Measurements from ENCODE around the gene GSK3A. TPM values are rescaled to one million over a fixed set of nuclear protein-coding genes. Genes with fewer than 3 reads are reported as not detected.
A peak's percentile ranks its signal among the peaks of the same experiment; 100 is the strongest.

GSK3A gene
- total and polyA plus RNA-seq, 2 of the 8 experiments (the other 6 are each of a cell fraction or from before 2014, with no cell fraction given): 55.3 to 84.0 TPM

- Histone ChIP-seq H2BK15ac (ENCODE audit: low read length) (peak overlapping the region; percentile 100), H3K9ac (replicated peaks in 1 of 4; ENCODE audit: extremely low read depth in 1 of 4, low read depth in 3 of 4, low read length in 3 of 4) (no peak overlapping the region), H3K9me3 (ENCODE audit: insufficient read depth in 2 of 2, low read depth in 1 of 2, low read length in 1 of 2) (no peaks in the 10 kb centered on the region), H2BK120ac (replicated peaks; ENCODE audit: low read depth, low read length) (no peak overlapping the region), H3K4me2 (ENCODE audit: insufficient read depth in 1 of 2, low read depth in 2 of 2, low read length in 2 of 2) (peak overlapping the region; percentile 80 to 96), H3K18ac (ENCODE audit: extremely low read depth, low read length) (peak overlapping the region; percentile 65), H3K23ac (ENCODE audit: insufficient read length) (no peak overlapping the region), H2AK5ac (ENCODE audit: low read depth, low read length) (peak overlapping the region; percentile 93; the same call in 1 of the 2 replicates), H3K4me3 (ENCODE audit: extremely low read depth in 1 of 4, insufficient read depth in 2 of 4, low read depth in 3 of 4, low read length in 4 of 4) (peak overlapping the region in 2 of 4 experiments; percentile 47 to 57; a peak in 4 of 8 replicates), H3K27me3 (replicated peaks in 1 of 4; ENCODE audit: control insufficient read depth in 3 of 4, extremely low read depth in 1 of 4, insufficient read depth in 3 of 4, low read length in 3 of 4) (no peaks in the 10 kb centered on the region), H4K20me1 (replicated peaks in 1 of 2; ENCODE audit: control insufficient read depth in 1 of 2, insufficient read depth in 2 of 2, low read length in 2 of 2) (peaks cover 3 to 17% of the 10 kb centered on the region in 2 experiments), H2BK12ac (ENCODE audit: low read depth, low read length) (peak overlapping the region; percentile 98), H2AFZ (ENCODE audit: low read length) (no peak overlapping the region), H2BK20ac (ENCODE audit: low read length) (peak overlapping the region; percentile 92), H4K5ac (ENCODE audit: insufficient read length, low read depth, low read length) (no peak overlapping the region), H3K79me2 (ENCODE audit: control insufficient read depth in 1 of 2, insufficient read depth in 2 of 2, low read length in 2 of 2) (peaks cover 0 to 22% of the 10 kb centered on the region in 2 experiments; a peak in 2 of 4 replicates), H3K4me1 (replicated peaks in 1 of 4; ENCODE audit: control insufficient read depth in 3 of 4, insufficient read depth in 4 of 4, low read length in 3 of 4) (peaks cover 9 to 45% (median 29%) of the 10 kb centered on the region in 4 experiments), H3K36me3 (ENCODE audit: control insufficient read depth in 2 of 4, insufficient read depth in 4 of 4, low read length in 3 of 4) (peaks cover 3 to 11% (median 8%) of the 10 kb centered on the region in 4 experiments; a peak in 6 of 8 replicates), H4K91ac (replicated peaks; ENCODE audit: insufficient read length, low read length) (peak overlapping the region; percentile 93), H3K56ac (replicated peaks; ENCODE audit: insufficient read length, low read depth, low read length) (no peak overlapping the region), H4K8ac (ENCODE audit: extremely low read depth, insufficient read depth, low read length) (no peak overlapping the region), H3K27ac (ENCODE audit: low read depth, low read length) (no peak overlapping the region), H3K4ac (replicated peaks; ENCODE audit: insufficient read length, low read depth, low read length) (peak overlapping the region; percentile 88), H2BK5ac (ENCODE audit: low read depth, low read length) (peak overlapping the region; percentile 98; the same call in 1 of the 2 replicates), H3K23me2 (ENCODE audit: low read depth, low read length) (peaks cover 30% of the 10 kb centered on the region), H3K14ac (ENCODE audit: insufficient read length) (no peak overlapping the region), H3K79me1 (ENCODE audit: low read depth, low read length) (peaks cover 21% of the 10 kb centered on the region)
- 62% methylated on average over 3 of the region's 4 CpGs; no CpG with 5 or more reads in 1 of the 2 experiments for WGBS, 2 experiments (ENCODE audit: extremely low coverage in 1 of 2, insufficient coverage in 1 of 2, insufficient read length in 1 of 2, insufficient replicate concordance in 2 of 2, low coverage in 1 of 2, low lambda C conversion rate in 2 of 2, missing lambda C conversion rate in 1 of 2)
- POLR2A ChIA-PET (ENCODE audit: partially characterized antibody): interaction anchor here (1.0 to 6.5 kb wide), 10 partner anchors 9 to 206 kb away, joined by 3 to 68 read pairs (median 8); partner anchors contain the start of genes CIC, ERF, PAFAH1B3 and PRR19
- CTCF ChIA-PET (ENCODE audit: partially characterized antibody): interaction anchor here (0.9 to 7.4 kb wide), 7 partner anchors 8 to 174 kb away, joined by 3 to 260 read pairs (median 4); partner anchors contain the start of gene GSK3A
- DNase-seq (ENCODE audit: low read depth in 1 of 2, low spot score in 2 of 2) (no peak), FAIRE-seq (no peak)
- TF ChIP-seq SP1 (IDR thresholded peaks at IDR 0.05; ENCODE audit: low read depth, low read length): no peak
- no peak for TF ChIP-seq BRCA1 (IDR thresholded peaks at IDR 0.05; ENCODE audit: low read depth, low read length)
- TF ChIP-seq CHD1 (IDR thresholded peaks at IDR 0.05; ENCODE audit: low read depth, low read length): no peak
- no peak for TF ChIP-seq RFX5 (IDR thresholded peaks at IDR 0.05; ENCODE audit: borderline replicate concordance, low read depth, low read length)
- TF ChIP-seq RNF2 (IDR thresholded peaks at IDR 0.05; ENCODE audit: borderline replicate concordance, low read depth, low read length, missing control alignments, poor library complexity, severe bottlenecking): no peak
- no peak for TF ChIP-seq CTBP2 (IDR thresholded peaks at IDR 0.05; ENCODE audit: borderline replicate concordance, insufficient read depth, insufficient read length, low read length)
- no peak for TF ChIP-seq EP300 (IDR thresholded peaks at IDR 0.05; ENCODE audit: borderline replicate concordance in 1 of 2, low read depth in 2 of 2, low read length in 2 of 2)
- no peak for TF ChIP-seq EZH2 (IDR thresholded peaks at IDR 0.05; ENCODE audit: low read depth, low read length, severe bottlenecking)
- no peak for TF ChIP-seq BCL11A (IDR thresholded peaks at IDR 0.05; ENCODE audit: low read depth in 2 of 2, low read length in 2 of 2)
- TF ChIP-seq ASH2L (IDR thresholded peaks at IDR 0.05; ENCODE audit: low read length): no peak
- no peak for TF ChIP-seq CREB1 (IDR thresholded peaks at IDR 0.05)
Observed at GRCh38 chr19:42282819-42283187, 40.4 kb upstream of the GSK3A start.
